Measurements from ENCODE around the gene L1CAM. TPM values are rescaled to one million over a fixed set of nuclear protein-coding genes. Genes with fewer than 3 reads are reported as not detected.

The L1CAM gene
- polyA plus RNA-seq, 3 donors = 0.55 TPM; not detected in 2

DNA sequence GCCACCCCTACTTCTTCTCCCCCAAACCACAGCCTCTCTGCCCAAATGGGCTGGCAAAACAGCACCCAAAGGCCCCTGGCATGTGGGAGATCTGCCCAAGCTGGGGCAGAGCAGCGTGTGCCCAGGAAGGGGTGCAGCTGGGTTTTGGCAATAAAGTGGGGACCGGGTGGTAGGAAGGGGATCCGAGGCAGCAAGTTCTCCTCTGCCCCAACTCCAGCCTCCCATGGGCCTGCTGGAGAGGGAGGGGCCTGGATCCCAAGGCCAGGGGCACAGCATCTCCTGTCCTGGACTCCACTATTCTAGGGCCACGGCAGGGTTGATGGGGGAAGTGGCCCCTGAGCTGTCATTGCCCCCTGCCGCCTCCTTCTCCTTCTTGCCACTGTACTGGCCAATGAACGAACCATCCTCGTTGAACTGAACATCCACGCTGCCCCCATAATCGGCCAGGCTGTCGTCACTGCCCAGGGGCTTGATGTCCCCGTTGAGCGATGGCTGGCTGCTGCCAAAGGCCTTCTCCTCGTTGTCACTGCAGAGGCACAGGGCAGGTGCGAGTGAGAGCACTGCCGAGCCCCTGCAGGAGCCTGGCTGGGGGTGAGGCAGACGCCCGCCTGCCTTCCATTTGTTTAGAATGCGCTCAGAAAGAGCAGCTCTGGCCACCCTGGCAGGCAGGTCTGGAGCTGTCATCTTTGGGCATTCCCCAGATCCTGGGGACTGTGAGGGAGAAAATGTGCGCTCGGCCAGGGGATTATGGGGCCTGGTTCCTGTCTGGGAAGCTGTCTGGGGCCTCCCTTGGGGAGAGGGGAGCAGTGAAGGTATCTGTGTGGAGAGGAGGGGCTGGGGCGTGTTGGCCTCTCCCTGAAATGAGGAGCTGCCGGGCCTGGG is 23.4 kb downstream of the L1CAM start:
- Histone ChIP-seq H3K4me2 (replicated peaks; ENCODE audit: extremely low read depth, low read length, poor library complexity, severe bottlenecking) (no peak overlapping the region), H3K79me2 (ENCODE audit: insufficient read depth, low read length) (no peaks in the 10 kb centered on the region), H3K27me3 (ENCODE audit: control insufficient read depth in 2 of 2, insufficient read depth in 2 of 2, low read length in 2 of 2) (no peaks in the 10 kb centered on the region), H3K4me3 (replicated peaks in 1 of 3; ENCODE audit: low read depth in 2 of 3, low read length in 3 of 3) (no peak overlapping the region), H3K4me1 (ENCODE audit: control insufficient read depth in 1 of 2, insufficient read depth in 2 of 2, low read length in 2 of 2) (no peaks in the 10 kb centered on the region), H4K20me1 (ENCODE audit: insufficient read depth, low read length) (no peaks in the 10 kb centered on the region), H3K36me3 (replicated peaks in 1 of 2; ENCODE audit: control insufficient read depth in 1 of 2, insufficient read depth in 2 of 2, low read length in 2 of 2) (no peaks in the 10 kb centered on the region), H3K9me3 (replicated peaks in 1 of 2; ENCODE audit: control insufficient read depth in 1 of 2, insufficient read depth in 1 of 2, low read length in 2 of 2) (no peaks in the 10 kb centered on the region), H3K9ac (ENCODE audit: insufficient read depth, low read length, poor library complexity, severe bottlenecking) (no peak overlapping the region), H3K27ac (ENCODE audit: low read depth in 1 of 2, low read length in 2 of 2) (no peak overlapping the region), H2AFZ (ENCODE audit: insufficient read depth, low read depth, low read length, poor library complexity, severe bottlenecking) (no peak overlapping the region)
- Mint-ChIP-seq H3K4me3 (peak overlapping the region in 1 of 2 donors; percentile 45), H3K27me3 (ENCODE audit: low read depth in 3 of 3) (peaks cover 10 to 50% (median 10%) of the 10 kb centered on the region in 3 donors), H3K9me3 (peaks cover 0 to 11% (median 0%) of the 10 kb centered on the region in 7 donors), H3K4me1 (no peaks in the 10 kb centered on the region), H3K27ac (no peak overlapping the region), H3K36me3 (no peaks in the 10 kb centered on the region)
- intact Hi-C loops (cut with micrococcal nuclease) = no loop called here
- TF ChIP-seq, protein P1, sequence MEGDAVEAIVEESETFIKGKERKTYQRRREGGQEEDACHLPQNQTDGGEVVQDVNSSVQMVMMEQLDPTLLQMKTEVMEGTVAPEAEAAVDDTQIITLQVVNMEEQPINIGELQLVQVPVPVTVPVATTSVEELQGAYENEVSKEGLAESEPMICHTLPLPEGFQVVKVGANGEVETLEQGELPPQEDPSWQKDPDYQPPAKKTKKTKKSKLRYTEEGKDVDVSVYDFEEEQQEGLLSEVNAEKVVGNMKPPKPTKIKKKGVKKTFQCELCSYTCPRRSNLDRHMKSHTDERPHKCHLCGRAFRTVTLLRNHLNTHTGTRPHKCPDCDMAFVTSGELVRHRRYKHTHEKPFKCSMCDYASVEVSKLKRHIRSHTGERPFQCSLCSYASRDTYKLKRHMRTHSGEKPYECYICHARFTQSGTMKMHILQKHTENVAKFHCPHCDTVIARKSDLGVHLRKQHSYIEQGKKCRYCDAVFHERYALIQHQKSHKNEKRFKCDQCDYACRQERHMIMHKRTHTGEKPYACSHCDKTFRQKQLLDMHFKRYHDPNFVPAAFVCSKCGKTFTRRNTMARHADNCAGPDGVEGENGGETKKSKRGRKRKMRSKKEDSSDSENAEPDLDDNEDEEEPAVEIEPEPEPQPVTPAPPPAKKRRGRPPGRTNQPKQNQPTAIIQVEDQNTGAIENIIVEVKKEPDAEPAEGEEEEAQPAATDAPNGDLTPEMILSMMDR (IDR thresholded peaks at IDR 0.05) = no peak
- 85% methylated on average over 13 of the region's 22 CpGs for WGBS (ENCODE audit: insufficient coverage)
- no peak for DNase-seq

DNA sequence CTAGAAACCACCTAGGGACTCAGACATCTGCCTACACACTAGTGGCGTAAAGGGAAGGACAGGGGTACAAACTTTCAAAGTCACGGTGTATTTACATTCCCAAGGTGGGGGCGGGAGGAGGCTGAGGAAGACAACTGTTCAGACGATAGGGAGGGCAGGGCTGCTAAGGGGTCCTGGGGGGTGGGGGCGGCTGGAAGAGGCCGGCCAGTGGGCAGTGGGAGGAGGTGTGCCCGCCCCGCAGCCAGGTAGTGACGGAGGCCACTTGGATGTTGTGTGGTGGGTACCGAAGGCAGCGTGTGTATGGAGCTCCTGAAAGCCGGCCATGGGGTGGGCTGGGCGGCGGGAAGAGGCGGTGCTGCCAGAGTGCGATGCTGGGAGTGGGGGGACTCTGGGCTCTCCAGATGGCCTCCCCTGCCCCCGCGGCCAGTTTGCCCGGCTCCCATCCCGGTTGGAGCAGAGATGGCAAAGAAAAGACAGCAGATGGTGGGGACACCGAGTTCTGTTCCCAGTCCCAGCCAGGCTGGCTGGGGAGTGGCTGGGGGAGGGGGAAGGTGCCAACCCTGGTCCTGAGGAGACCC is 24.2 kb downstream of the L1CAM start:
- Mint-ChIP-seq H3K27ac (no peak overlapping the region), H3K4me3 (no peak overlapping the region), H3K27me3 (ENCODE audit: low read depth in 3 of 3) (peaks cover 14 to 49% (median 14%) of the 10 kb centered on the region in 3 donors), H3K9me3 (peaks cover 0 to 11% (median 2%) of the 10 kb centered on the region in 7 donors), H3K36me3 (no peaks in the 10 kb centered on the region), H3K4me1 (no peaks in the 10 kb centered on the region)
- H3K4me1 ChIP-seq (ENCODE audit: control insufficient read depth in 1 of 2, insufficient read depth in 2 of 2, low read length in 2 of 2) = no peaks in the 10 kb centered on the region
- H2AFZ ChIP-seq (ENCODE audit: insufficient read depth, low read depth, low read length, poor library complexity, severe bottlenecking) = no peak overlapping the region
- H3K4me3 ChIP-seq (replicated peaks in 1 of 3; ENCODE audit: low read depth in 2 of 3, low read length in 3 of 3) = no peak overlapping the region
- no peaks in the 10 kb centered on the region for H3K9me3 ChIP-seq (replicated peaks in 1 of 2; ENCODE audit: control insufficient read depth in 1 of 2, insufficient read depth in 1 of 2, low read length in 2 of 2)
- TF ChIP-seq, protein P1 (IDR thresholded peaks at IDR 0.05) = no peak
- intact Hi-C loops (cut with micrococcal nuclease) = no loop called here
- H3K36me3 ChIP-seq (replicated peaks in 1 of 2; ENCODE audit: control insufficient read depth in 1 of 2, insufficient read depth in 2 of 2, low read length in 2 of 2) = no peaks in the 10 kb centered on the region
- 86% methylated on average over 5 of the region's 21 CpGs for WGBS (ENCODE audit: insufficient coverage)
- peaks cover 0 to 2% of the 10 kb centered on the region in 2 donors for H3K27me3 ChIP-seq (ENCODE audit: control insufficient read depth in 2 of 2, insufficient read depth in 2 of 2, low read length in 2 of 2)
- DNase-seq = no peak
- no peaks in the 10 kb centered on the region for H4K20me1 ChIP-seq (ENCODE audit: insufficient read depth, low read length)
- no peak overlapping the region for H3K9ac ChIP-seq (ENCODE audit: insufficient read depth, low read length, poor library complexity, severe bottlenecking)
- no peak overlapping the region for H3K27ac ChIP-seq (ENCODE audit: low read depth in 1 of 2, low read length in 2 of 2)
- no peaks in the 10 kb centered on the region for H3K79me2 ChIP-seq (ENCODE audit: insufficient read depth, low read length)
- no peak overlapping the region for H3K4me2 ChIP-seq (replicated peaks; ENCODE audit: extremely low read depth, low read length, poor library complexity, severe bottlenecking)

Data from CD14-positive monocyte (primary cell).